SH-SY5Y (cell line): ENCODE results near the gene KRT86.

ENCODE experiments used
- GATA2 ChIP-seq: IDR thresholded peaks from 2 replicates; pipeline ENCODE4 v1.6.1; 2011; ENCODE audit warnings: mild to moderate bottlenecking, low read depth, low read length
- GATA3 ChIP-seq: IDR thresholded peaks from 2 replicates; pipeline ENCODE4 v1.6.1; 2011; ENCODE audit warnings: low read depth, mild to moderate bottlenecking, low read length, moderate library complexity

Gene KRT86

DNA sequence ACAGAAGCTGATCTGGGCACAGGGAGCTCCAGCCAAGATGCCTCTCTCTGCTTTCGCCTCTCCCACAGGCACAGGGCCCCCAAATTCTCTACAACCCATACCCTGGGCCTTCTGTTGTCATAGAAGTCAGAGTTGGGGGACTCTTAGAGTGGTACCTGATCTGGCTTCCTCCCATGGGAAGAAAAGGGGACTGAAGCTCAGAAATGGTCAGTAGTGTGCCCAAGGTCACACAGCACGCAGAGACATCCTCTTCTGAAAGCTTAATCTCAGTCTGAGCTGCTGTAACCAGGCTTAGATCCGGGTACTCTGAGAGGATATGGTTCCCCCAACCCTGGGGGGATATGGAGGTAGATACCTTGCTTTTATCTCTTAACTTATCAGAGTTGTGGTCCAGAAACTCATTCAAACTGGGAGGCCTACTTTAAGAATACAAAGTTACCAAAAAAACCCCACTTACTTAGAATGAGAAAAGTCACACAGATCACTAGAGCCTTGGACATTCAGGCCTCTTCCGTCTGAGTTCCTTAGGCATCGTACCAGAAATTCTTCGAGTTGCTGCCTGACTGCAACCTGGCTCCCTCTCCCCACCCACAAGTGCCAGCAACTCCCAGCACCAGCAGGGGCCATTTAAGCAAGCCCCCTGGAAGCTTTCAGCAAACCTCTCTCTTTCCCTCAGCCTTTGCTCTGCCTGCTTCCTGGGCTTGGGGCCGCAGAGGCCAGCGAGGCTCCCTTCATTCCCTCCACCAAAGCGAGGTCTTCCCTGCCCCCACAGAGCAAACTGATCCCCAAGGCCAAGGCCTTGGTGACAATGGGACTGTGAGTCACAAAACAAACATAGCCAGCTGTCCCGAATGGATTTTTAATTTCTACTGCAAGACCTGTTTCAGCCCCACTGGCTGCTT lies 27.5 kb upstream of the KRT86 start:
- no peak for TF ChIP-seq GATA2
- TF ChIP-seq GATA3, result no peak

DNA sequence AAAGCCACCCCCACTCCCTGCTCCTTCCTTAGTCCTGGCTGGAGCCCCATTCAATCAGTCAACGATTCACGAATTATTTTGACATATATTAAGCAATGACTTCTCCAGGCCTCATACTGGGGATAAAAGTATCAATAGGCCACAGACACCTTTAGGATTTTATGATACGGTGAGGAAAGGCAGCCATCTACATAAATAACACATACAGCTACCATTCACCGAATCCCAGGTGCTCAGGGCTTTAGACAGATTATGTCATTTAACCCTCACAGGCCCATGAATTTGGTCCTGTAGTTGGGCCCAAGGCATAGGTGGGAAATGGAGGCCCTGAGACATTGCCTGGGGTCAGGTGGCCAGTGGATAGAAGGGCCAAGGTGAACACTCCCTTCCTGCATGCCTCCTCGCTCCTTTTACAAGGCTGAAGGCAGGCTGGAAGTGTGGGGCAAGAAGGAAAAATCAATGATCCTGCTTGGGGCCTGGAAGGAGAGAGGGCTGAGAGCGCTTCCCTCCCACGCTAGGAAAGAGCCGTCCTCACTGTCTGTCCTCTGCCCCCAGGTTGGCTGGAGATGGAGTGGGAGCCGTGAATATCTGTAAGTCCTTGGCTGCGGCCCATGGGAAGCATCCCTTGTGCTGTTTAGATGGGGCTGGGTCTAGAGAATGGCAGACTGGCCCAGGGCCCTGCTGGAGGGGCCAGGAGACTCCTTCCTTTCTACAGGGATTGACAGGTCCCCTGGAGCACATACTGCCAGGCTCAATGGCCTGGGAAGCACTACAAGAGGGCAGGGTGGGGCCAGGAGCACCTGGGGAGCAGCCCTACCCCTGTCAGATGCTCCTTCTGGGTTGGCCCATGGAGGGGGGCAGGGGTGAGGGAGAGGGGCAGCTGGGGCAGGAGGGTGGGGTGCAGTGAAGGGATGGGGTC lies 26.6 kb upstream of the KRT86 start:
- TF ChIP-seq GATA3, result no peak
- no peak for TF ChIP-seq GATA2

DNA sequence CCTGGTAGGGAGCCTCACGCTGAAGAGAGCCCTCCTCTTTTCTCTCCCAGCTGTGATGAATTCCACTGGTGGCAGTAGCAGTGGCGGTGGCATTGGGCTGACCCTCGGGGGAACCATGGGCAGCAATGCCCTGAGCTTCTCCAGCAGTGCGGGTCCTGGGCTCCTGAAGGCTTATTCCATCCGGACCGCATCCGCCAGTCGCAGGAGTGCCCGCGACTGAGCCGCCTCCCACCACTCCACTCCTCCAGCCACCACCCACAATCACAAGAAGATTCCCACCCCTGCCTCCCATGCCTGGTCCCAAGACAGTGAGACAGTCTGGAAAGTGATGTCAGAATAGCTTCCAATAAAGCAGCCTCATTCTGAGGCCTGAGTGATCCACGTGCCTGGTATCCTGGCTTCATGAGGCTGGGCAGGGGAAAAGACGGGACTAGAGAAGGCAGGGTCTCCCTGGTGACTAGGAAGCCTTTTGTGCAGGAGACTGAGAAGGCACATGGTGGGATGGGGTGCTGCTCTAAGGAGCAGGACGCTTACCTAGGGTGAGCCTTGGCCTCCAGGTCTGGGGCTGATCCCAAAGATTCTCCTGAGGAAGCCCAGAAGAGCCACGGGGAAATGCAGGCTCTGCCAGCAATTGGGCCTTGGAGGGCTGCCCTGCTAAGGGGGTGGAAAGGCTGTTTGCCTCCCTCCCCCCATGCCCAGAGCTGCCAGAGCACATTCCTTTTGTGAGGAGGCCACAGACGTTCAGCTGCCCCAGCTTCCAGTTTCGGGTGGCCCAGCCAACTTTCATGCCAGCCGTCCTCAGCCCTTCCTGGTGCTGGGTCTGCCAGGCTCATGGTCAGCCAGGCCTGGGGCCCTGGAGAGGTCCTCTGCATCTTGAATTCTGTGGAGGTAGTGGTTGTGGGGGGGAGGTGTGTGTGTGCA lies 25.6 kb upstream of the KRT86 start:
- no peak for TF ChIP-seq GATA2
- TF ChIP-seq GATA3, result no peak

DNA sequence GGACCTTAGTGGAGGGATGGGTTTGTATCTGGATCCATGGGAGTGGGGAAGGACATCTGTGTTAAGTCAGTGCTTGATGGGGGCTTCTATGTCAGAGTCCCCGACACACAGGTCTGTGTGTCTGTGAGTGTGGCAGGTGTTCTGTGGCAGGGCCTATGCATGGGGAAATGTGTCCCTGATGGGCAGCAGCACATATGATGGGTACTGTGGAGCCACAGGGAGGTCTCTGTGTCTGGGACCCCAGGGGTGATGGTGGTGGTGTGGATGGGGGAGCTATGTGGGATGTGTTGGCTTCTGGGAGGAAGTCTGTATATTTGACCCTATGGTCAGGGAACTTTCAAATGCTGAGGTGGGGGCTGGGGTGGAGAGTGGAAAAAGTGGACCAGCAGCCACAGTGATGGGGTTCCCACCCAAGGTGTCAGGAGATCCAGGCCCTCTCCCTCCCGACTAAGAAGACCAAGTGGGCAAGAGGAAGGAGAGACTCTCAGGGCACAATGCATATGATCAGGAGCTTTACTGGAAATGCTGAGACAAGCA lies 24.9 kb upstream of the KRT86 start:
- TF ChIP-seq GATA3, result no peak
- no peak for TF ChIP-seq GATA2

GRCh38 chr12:52250048-52250990 lies 24.1 kb upstream of the KRT86 start:
- TF ChIP-seq GATA2, result no peak
- TF ChIP-seq GATA3, result no peak

DNA sequence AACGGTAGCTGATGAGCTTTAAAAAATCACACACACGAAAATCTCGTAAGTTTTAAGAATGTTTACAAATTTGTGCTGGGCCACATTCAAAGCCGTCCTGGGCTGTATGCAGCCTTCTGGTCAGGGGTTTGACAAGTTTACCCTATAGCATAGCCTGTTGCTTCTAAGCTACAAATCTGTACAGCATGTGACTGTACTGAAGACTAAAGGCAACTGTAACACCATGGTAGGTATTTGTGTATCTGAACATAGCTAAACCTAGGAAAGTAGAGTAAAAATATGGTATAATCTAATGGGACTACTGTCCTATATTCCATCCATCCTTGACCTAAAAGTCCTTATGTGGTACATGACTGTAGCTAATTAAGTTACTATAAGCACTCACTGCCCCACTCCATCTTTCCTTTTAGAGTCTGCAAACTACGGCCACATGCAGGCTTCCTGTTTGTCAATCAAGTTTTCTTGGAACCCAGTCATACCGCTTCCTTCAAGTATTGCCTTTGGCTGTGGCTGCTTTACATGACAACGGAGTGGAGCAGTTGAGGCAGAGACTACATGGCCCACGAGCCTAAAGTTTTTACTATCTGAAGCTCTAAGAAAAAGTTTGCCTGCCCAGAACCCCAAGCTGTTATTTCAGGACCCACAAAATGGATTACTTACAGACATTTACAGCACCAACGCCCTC lies 22.9 kb upstream of the KRT86 start:
- TF ChIP-seq GATA2 (no peak), GATA3 (no peak)

DNA sequence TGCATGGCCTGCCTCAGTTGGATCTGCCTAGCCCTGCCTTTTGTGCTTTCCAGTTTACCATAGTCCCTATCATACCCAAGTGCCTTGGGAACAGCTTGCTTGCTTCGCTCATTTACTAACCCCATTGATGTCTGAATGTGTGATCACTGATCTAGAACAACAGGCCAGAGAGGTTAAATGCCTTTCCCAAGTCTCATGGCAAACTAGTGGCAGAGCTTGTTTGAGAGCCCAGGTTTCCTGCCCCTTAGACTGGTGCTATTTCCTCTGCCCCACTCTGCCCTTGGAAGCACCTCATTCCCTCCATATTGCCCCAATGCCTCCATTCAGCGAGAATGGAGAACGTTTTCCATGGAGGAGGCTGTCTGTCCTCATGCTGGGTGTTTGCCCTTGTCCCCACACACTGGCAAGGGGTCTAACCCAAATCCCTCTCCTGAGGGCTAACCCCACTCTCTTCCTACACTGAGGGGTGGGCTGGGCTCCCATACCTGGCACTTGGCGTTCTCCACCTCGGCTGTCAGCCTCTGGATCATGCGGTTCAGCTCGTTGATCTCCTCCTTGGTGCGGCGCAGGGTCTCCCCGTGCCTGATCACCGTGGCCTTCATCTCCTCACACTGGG lies 21.6 kb upstream of the KRT86 start:
- no peak for TF ChIP-seq GATA3
- TF ChIP-seq GATA2, result no peak

DNA sequence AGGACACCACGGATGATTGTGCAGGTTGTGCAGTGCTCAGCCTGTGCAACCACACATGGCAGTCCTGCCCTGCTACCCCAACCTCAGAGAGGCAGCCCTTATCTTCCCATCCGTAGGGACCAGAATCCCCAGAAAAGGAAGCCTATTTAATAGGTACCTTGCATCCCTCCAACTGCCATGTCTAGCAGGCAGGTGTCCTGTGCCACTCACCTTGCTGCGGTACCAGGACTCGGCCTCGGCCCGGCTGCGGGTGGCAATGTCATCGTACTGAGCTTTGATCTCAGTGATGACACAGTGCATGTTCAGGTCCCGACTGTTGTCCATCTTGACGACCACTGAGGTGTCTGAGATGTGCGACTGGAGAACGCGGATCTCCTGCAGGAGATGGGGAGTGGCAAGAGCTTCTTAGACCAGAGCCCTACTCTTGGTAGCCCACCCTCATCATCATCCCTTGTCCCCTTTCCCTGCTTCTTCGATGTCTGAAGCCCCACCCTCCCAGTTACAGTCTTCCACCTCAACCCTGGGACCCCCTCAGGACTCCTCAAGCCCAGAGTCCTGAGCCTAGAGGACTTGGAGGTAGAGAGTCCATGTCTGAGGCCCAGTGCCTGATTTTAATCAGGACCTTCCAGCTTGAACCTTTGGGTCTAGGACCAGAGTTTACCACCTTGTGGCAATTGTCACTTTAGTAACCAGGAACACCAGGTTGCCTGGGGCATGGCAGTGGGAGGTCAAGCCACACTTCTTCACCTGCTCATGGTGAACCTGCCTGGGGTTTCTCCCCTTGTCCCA lies 20.9 kb upstream of the KRT86 start:
- TF ChIP-seq GATA2, result no peak

DNA sequence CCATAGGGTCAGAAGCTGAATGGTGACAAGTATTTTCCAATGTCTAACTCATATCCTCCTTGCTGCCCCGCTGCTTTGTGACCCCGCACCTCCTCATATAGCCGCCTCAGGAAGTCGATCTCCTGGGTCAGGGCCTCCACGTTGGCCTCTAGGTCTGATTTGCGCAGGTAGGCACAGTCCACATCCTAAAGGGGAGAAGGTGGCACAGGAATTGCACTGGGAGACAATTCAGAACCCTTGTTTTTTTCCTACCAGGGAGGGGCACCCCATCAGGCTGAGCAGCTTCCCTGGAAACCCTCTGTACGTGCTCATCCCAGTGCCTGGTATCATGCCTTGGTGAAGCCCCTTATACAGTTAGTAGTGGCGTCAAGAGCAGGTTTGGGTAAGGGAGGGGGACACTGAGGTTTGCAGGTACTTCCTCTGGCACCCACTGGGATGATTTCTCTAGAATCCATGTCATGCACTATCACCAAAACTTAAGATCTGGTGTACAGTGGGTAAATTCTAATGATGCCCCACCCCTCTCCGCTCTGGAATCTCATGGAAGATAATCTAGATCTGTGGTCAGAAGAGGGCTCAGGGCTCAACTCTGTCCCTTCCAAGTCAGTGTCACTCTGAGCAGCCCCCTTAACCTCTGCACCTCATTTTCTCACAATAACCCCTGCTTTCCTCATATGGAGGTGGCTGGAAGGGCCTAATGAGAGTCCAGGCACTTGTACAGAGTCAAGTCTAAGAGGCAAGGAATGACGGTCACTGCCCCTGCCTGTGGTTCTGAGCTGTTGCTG lies 20.1 kb upstream of the KRT86 start:
- no peak for TF ChIP-seq GATA2
- TF ChIP-seq GATA3, result no peak
